Measurements from ENCODE around the gene DNAH6. TPM values are rescaled to one million over a fixed set of nuclear protein-coding genes. Genes with fewer than 3 reads are reported as not detected.
"Not testable (repeated sequence)": the region's sequence is repeated elsewhere in the genome, so short reads cannot be mapped to it uniquely, and the experiment has no call there.

Gene DNAH6
- total RNA-seq, 1 donor from 2014 or later = 0.08 TPM

DNA sequence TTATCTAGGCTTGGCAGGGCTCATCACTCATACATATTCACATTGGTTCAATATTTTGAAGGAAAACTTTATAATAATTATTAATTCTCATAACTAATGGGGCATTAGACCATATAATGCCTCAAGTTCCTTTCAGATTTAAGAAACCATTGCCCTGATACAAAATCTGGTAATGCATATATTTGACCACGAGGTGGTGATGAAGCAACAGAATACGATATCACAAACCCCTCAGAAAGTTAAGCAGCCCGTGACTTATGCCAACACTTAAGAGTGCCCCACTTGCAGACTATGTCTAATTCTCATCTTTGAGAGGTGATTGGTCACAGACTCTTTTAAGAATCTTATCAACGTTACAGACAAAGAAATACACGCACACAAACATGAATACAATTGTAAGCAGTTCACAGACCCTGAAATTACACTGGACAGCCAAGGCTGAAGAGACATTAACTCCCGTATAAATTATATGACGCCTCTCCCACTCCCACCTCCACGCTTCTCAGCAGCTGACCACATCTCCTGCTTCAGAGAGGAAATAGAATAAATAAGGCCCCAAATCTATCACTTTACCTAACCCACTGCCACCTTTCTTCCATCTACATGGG lies 20.7 kb upstream of the DNAH6 start:
- no peak for DNase-seq
- intact Hi-C loops (cut with DNase I) = loop anchor here (5.0 kb wide), 3 partner anchors 137 to 432 kb away; partner anchors contain the start of gene TRABD2A
- ATAC-seq (ENCODE audit: poor library complexity) = peak; percentile 84

- intact Hi-C loops (cut with DNase I) = loop anchor here (5.0 kb wide), 3 partner anchors 136 to 431 kb away; partner anchors contain the start of gene TRABD2A
- no peak for ATAC-seq (ENCODE audit: poor library complexity)
Observed at GRCh38 chr2:84496386-84496785, 19.9 kb upstream of the DNAH6 start.

GRCh38 chr2:84497285-84497684 lies 19.0 kb upstream of the DNAH6 start:
- ATAC-seq (ENCODE audit: poor library complexity) (no peak), DNase-seq (no peak)
- intact Hi-C loops (cut with DNase I) = loop anchor here (5.0 kb wide), 3 partner anchors 135 to 430 kb away; partner anchors contain the start of gene TRABD2A

More at GRCh38 chr2:84496386-84496785, 19.9 kb upstream of the DNAH6 start:
- DNase-seq = no peak

- no peak for DNase-seq
Observed at GRCh38 chr2:84498150-84498799, 18.0 kb upstream of the DNAH6 start.

DNA sequence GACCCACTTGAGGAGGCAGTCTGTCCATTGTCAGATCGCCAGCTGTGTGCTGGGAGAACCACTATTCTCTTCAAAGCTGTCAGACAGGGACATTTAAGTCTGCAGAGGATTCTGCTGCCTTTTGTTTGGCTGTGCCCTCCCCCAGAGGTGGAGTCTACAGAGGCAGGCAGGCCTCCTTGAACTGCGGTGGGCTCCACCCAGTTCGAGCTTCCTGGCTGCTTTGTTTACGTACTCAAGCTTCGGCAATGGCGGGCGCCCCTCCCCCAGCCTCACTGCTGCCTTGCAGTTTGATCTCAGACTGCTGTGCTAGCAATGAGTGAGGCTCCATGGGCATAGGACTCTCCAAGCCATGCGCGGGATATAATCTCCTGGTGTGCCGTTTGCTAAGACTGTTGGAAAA lies 5.3 kb upstream of the DNAH6 start:
- DNase-seq; intact Hi-C loops (cut with DNase I): not testable (repeated sequence)

More at GRCh38 chr2:84498150-84498799, 18.0 kb upstream of the DNAH6 start:
- ATAC-seq (ENCODE audit: poor library complexity) = no peak
- intact Hi-C loops (cut with DNase I) = loop anchor here (5.0 kb wide), 3 partner anchors 134 to 429 kb away; partner anchors contain the start of gene TRABD2A

GRCh38 chr2:84515788-84516187 lies 510 bp upstream of the DNAH6 start:
- ATAC-seq (ENCODE audit: poor library complexity) (no peak), DNase-seq (no peak)
- intact Hi-C loops (cut with DNase I) = no loop called here

More for the DNA sequence above, 5.3 kb upstream of the DNAH6 start:
- not testable (repeated sequence) for ATAC-seq (ENCODE audit: poor library complexity)

DNA sequence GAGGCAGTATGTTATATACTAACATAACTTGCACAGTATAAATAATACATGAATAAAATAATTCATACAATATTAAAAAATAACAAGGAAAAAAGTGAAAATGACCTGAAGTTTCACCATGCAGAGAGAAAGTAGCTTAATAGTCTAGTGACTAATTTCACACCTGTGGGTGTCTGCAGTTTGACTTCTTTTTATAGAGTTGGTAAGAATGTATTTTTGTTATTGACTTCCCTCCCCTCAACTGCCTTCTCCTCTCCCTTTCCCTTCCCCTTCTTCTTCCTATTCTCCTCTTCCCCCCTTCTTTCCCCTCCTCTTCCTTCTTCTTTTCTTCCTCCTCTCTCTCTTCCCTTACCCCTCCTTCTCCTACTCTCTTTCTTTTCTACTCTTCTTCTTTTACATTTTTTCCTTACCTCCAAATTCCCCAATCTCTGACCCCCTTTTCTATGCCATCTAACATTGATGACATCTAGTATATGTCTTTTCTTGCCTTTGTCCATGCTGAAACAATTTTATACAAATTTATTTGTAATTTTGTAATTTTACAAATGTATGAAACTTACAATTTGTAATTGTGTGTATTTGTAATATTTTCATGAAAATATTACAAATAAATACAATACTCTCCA lies 3.1 kb downstream of the DNAH6 start:
- DNase-seq (no peak), ATAC-seq (ENCODE audit: poor library complexity) (no peak)
- intact Hi-C loops (cut with DNase I) = no loop called here

- DNase-seq (no peak), ATAC-seq (ENCODE audit: poor library complexity) (no peak)
- intact Hi-C loops (cut with DNase I) = no loop called here
Observed at GRCh38 chr2:84526562-84526961, 10.3 kb downstream of the DNAH6 start.

- no peak for DNase-seq
- intact Hi-C loops (cut with DNase I) = no loop called here
- ATAC-seq (ENCODE audit: poor library complexity) = no peak
Observed at GRCh38 chr2:84527137-84528129, 11.1 kb downstream of the DNAH6 start.

- ATAC-seq (ENCODE audit: poor library complexity) = no peak
- intact Hi-C loops (cut with DNase I) = no loop called here
- no peak for DNase-seq
Observed at GRCh38 chr2:84532291-84532690, 16.0 kb downstream of the DNAH6 start.

DNA sequence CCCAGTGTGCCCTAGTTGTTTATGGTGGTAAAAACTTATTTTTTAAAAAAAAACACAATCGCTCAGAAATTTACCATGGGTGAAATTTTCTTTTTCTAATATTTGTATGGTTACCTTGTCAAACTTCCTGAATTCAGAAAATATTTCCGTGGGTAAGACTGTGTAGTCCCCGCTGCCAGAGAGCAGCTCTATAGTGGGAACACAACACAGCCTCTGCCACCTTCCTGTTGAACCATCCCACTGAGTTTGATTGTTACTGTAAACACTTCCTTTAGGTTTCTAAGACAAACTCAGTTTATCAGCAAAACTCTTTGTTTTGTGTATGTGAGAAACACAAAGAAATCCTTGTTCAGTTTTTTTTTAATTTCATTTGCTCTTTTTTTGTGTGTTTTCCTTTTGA lies 17.9 kb downstream of the DNAH6 start:
- intact Hi-C loops (cut with DNase I) = no loop called here
- ATAC-seq (ENCODE audit: poor library complexity) (no peak), DNase-seq (no peak)

GRCh38 chr2:84537251-84537650 lies 21.0 kb downstream of the DNAH6 start:
- ATAC-seq (ENCODE audit: poor library complexity) (no peak), DNase-seq (no peak)
- intact Hi-C loops (cut with DNase I) = no loop called here

DNA sequence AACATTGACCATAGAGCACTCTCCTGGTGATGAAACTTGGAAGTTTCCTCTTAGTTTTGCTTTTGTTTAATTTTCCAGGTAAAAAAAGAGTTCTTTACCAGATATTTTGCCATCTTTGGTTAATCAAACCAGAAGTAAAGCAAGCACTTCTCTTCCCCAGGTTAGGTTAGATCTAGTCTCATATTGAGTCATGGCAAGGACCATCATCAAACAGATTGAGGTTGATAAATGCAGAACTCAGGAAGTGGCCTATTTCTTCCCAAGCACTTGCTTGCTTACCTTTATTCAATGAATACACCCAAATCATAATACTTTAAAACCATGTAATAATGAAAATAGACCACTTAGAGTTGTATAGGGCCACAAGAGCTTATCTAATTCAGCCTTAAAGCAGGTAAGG lies 23.4 kb downstream of the DNAH6 start:
- intact Hi-C loops (cut with DNase I) = no loop called here
- no peak for DNase-seq
- no peak for ATAC-seq (ENCODE audit: poor library complexity)

DNA sequence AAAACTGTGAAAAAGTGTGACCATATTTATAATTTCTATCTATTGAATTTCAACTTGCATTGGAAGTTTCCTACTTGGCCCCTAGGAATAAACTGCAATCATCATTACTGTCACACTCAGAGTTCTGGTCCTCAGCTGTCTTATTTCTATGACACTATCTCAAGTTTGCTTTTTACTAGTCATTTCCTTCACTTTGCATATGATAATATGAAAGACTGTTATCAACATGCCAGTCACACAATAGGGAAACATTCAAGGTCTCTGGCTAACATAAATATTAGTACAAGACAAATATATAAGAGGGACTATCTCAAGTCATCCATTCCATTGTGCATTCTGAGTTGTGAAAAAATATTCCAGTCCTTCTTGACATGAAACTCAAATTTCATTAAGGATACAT lies 28.7 kb downstream of the DNAH6 start:
- intact Hi-C loops (cut with DNase I) = no loop called here
- DNase-seq (no peak), ATAC-seq (ENCODE audit: poor library complexity) (no peak)

DNA sequence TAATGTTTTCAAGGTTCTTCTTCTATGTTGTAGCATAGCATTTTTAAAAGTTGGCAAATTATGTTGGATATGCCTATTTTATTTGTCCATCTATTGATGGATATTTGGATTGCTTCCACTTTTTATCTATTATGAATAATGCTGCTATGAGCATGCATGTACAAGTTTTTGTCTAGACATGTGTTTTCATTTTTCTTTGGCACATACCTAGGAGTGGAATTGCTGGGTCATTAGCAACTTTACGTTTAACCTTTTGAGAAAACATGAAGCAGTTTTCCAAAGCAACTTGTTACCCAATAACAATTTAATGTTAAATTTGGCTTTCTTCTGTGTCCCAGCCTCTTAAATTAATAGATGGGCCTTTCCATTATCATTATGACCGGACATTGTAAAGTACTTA lies 30.3 kb downstream of the DNAH6 start:
- no peak for ATAC-seq (ENCODE audit: poor library complexity)
- DNase-seq = no peak
- intact Hi-C loops (cut with DNase I) = no loop called here

DNA sequence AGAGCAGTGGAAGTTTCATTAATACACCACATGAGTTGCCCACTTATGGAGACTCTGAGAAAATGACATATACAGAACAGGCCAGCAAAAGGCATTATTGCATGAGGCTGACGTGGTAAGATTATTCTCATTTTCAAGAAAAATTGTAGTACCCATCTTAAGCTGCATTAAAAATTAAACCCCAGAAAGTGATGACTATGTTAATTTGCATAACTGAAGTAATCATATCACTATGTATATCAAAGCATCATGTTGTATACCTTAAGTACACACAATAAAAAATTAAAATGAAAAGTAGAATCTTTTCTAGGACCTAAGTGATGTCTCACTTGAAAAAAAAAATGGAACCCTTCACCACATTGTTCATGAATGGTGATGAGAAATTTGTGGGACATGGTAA lies 32.0 kb downstream of the DNAH6 start:
- intact Hi-C loops (cut with DNase I) = no loop called here
- DNase-seq (no peak), ATAC-seq (ENCODE audit: poor library complexity) (no peak)

GRCh38 chr2:84550916-84551315 lies 34.6 kb downstream of the DNAH6 start:
- intact Hi-C loops (cut with DNase I) = no loop called here
- DNase-seq (no peak), ATAC-seq (ENCODE audit: poor library complexity) (no peak)

DNA sequence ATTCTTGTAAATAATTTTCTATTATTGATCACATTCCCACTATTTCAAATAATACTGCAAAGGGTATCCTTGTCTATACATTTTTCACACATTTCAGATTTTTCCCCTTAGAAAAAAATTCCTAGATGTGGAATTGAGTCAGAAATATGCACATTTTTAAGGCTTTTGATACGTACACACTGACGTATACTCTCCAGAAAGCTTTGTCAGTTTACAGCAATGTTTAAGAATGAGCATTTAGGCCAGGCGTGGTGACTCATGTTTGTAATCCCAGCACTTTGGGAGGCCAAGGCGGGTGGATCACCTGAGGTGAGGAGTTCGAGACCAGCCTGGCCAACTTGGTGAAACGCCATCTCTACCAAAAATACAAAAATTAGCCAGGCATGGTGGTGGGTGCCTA lies 35.2 kb downstream of the DNAH6 start:
- DNase-seq; intact Hi-C loops (cut with DNase I); ATAC-seq (ENCODE audit: poor library complexity): not testable (repeated sequence)

DNA sequence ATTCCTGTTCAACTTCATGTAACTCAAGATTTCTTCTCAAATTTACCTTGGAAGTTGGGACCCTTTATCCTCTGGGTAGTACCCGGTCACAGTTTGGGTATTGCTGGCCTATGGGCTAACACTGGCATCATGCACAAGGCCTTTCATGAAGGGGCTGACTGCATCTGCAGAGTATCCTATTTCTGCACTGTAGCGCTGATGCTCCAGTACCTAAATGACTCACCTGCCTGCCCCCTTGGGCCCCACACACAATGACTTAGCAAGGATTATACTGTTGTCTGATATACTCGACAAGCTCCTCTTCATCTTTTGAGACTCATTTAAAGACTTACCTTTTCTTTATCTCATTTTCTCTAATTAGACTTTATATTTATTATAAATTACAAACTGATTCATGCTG lies 39.9 kb downstream of the DNAH6 start:
- DNase-seq = no peak
- no peak for ATAC-seq (ENCODE audit: poor library complexity)
- intact Hi-C loops (cut with DNase I) = no loop called here
